OCI-LY3 (cell line): ENCODE measurements around the gene MTFR1L.
A peak's percentile ranks its signal among the peaks of the same experiment; 100 is the strongest.

Source experiments
- EZH2phosphoT487 ChIP-seq: fragments of 200-600 bp; shearing (Covaris generic); IDR thresholded peaks from 2 replicates; pipeline ENCODE4 v1.6.1; 2018; ENCODE audit warnings: antibody characterized with exemption, mixed run types, low read depth
- TF ChIP-seq, protein P1 (sequence below): fragments of 200-600, 300-600 bp; sonication (generic); IDR thresholded peaks from 2 replicates; pipeline ENCODE4 v1.5.1; 2014; ENCODE audit warnings: antibody characterized with exemption, low read length, low read depth

GRCh38 chr1:25797939-25798338 is 21.8 kb upstream of the MTFR1L start:
- TF ChIP-seq, protein P1, sequence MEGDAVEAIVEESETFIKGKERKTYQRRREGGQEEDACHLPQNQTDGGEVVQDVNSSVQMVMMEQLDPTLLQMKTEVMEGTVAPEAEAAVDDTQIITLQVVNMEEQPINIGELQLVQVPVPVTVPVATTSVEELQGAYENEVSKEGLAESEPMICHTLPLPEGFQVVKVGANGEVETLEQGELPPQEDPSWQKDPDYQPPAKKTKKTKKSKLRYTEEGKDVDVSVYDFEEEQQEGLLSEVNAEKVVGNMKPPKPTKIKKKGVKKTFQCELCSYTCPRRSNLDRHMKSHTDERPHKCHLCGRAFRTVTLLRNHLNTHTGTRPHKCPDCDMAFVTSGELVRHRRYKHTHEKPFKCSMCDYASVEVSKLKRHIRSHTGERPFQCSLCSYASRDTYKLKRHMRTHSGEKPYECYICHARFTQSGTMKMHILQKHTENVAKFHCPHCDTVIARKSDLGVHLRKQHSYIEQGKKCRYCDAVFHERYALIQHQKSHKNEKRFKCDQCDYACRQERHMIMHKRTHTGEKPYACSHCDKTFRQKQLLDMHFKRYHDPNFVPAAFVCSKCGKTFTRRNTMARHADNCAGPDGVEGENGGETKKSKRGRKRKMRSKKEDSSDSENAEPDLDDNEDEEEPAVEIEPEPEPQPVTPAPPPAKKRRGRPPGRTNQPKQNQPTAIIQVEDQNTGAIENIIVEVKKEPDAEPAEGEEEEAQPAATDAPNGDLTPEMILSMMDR: peak; percentile 36
- TF ChIP-seq EZH2phosphoT487: no peak
